ENCODE results near the gene ATP7B.

- TF ChIP-seq CTCF (IDR thresholded peaks at IDR 0.05; ENCODE audit: insufficient read depth, low read length) = no peak
- no peak for TF ChIP-seq SPI1 (IDR thresholded peaks at IDR 0.05; ENCODE audit: borderline replicate concordance, low read depth)
- TF ChIP-seq GABPA (IDR thresholded peaks at IDR 0.05; ENCODE audit: low read depth) = no peak
- no peak for TF ChIP-seq POLR2AphosphoS5 (IDR thresholded peaks at IDR 0.05; ENCODE audit: low read depth)
Measured at GRCh38 chr13:52025475-52026245, 14.4 kb upstream of the ATP7B start.
